Activated CD8-positive, alpha-beta T cell treated with anti-CD3 and anti-CD28 coated beads for 36 hours (primary cell): ENCODE results near the gene CUEDC2. TPM values are rescaled to one million over a fixed set of nuclear protein-coding genes. Genes with fewer than 3 reads are reported as not detected.

ENCODE experiments used
- ATAC-seq: fragments of 200-7000 bp; cut with Tn5 transposase; one replicate; pipeline ENCODE4 v1.10.0; 2021; ENCODE audit warnings: mild to moderate bottlenecking, moderate library complexity
- CTCF ChIA-PET: fragments of 350-600 bp; sonication (Branson Sonifier 250); formaldehyde crosslinking; loops from one replicate; lab custom pipeline; 2021; ENCODE audit warnings: antibody characterized with exemption; lab: Charles Lee
- POLR2A ChIA-PET: fragments of 350-600 bp; sonication (Branson Sonifier 250); formaldehyde crosslinking; loops from one replicate; lab custom pipeline; 2021; ENCODE audit warnings: antibody characterized with exemption; lab: Charles Lee
- DNase-seq: peaks from one replicate; pipeline ENCODE4 v3.0.0-alpha.2; 2020
- H3K27ac Mint-ChIP-seq: one replicate; pipeline ENCODE4 v1.8.0; 2021; ENCODE audit warnings: mild to moderate bottlenecking, mixed read lengths
- H3K27me3 Mint-ChIP-seq: one replicate; pipeline ENCODE4 v1.8.0; 2021; ENCODE audit warnings: mixed read lengths
- H3K36me3 Mint-ChIP-seq: one replicate; pipeline ENCODE4 v1.8.0; 2021; ENCODE audit warnings: low read depth, mixed read lengths
- H3K4me1 Mint-ChIP-seq: one replicate; pipeline ENCODE4 v1.8.0; 2021; ENCODE audit warnings: low read depth, mixed read lengths
- H3K4me3 Mint-ChIP-seq: one replicate; pipeline ENCODE4 v1.8.0; 2021; ENCODE audit warnings: mild to moderate bottlenecking, moderate library complexity, mixed read lengths
- H3K9me3 Mint-ChIP-seq: one replicate; pipeline ENCODE4 v1.8.0; 2021; ENCODE audit warnings: mixed read lengths
- CTCF ChIP-seq: fragments of 200-600 bp; IDR thresholded peaks from one replicate; pipeline ENCODE4 v1.8.0; 2022; ENCODE audit warnings: antibody characterized with exemption, mild to moderate bottlenecking
- intact Hi-C: fragments of 100-400 bp; cut with micrococcal nuclease; formaldehyde crosslinking; loops from one replicate; pipeline ENCODE4 v1.10.0; 2022
- total RNA-seq, 2 experiments: library from RNA; stranded (reverse); gene quantifications; one replicate each; pipeline ENCODE4 v1.2.3, GENCODE V29; 2021

The CUEDC2 gene
- total RNA-seq, 2 experiments from 2014 or later, result 71.8 to 76.4 TPM

GRCh38 chr10:102467971-102468438, 35.6 kb upstream of the CUEDC2 start:
- intact Hi-C loops, result no loop called here
- CTCF ChIA-PET, result interaction anchor here (0.8 to 1.3 kb wide), 3 partner anchors 16 to 236 kb away, joined by 3 read pairs; partner anchors contain the start of gene C10orf95
- Mint-ChIP-seq H3K9me3 (no peaks in the 10 kb centered on the region), H3K27ac (no peak overlapping the region), H3K36me3 (peaks cover 4% of the 10 kb centered on the region), H3K27me3 (no peaks in the 10 kb centered on the region), H3K4me1 (peaks cover 14% of the 10 kb centered on the region), H3K4me3 (no peak overlapping the region)
- POLR2A ChIA-PET, result no interaction called here
- no peak for TF ChIP-seq CTCF
- DNase-seq (no peak), ATAC-seq (no peak)

- CTCF ChIA-PET, result interaction anchor here (1.2 kb wide), 1 partner anchor 11 kb away, joined by 4 read pairs; no protein-coding TSS in a partner anchor
- no peaks in the 10 kb centered on the region for H3K27me3 Mint-ChIP-seq
- H3K4me1 Mint-ChIP-seq, result peaks cover 16% of the 10 kb centered on the region
- no peaks in the 10 kb centered on the region for H3K9me3 Mint-ChIP-seq
- no peak for DNase-seq
- intact Hi-C loops, result no loop called here
- TF ChIP-seq CTCF, result no peak
- ATAC-seq, result no peak
- POLR2A ChIA-PET, result no interaction called here
- peaks cover 4% of the 10 kb centered on the region for H3K36me3 Mint-ChIP-seq
- H3K27ac Mint-ChIP-seq, result no peak overlapping the region
- no peak overlapping the region for H3K4me3 Mint-ChIP-seq
These were observed 34.9 kb upstream of the CUEDC2 start for GRCh38 chr10:102467318-102467717.

- intact Hi-C loops, result no loop called here
- H3K27ac Mint-ChIP-seq, result no peak overlapping the region
- H3K9me3 Mint-ChIP-seq, result no peaks in the 10 kb centered on the region
- DNase-seq (no peak), ATAC-seq (no peak)
- peaks cover 27% of the 10 kb centered on the region for H3K4me1 Mint-ChIP-seq
- H3K27me3 Mint-ChIP-seq, result no peaks in the 10 kb centered on the region
- no peak for TF ChIP-seq CTCF
- H3K4me3 Mint-ChIP-seq, result no peak overlapping the region
- CTCF ChIA-PET, result interaction anchor here (0.6 to 1.0 kb wide), 2 partner anchors 9 to 66 kb away, joined by 3 to 6 read pairs; no protein-coding TSS in a partner anchor
- H3K36me3 Mint-ChIP-seq, result peaks cover 1% of the 10 kb centered on the region
- POLR2A ChIA-PET, result interaction anchor here (0.6 to 0.9 kb wide), 4 partner anchors 9 to 199 kb away, joined by 3 to 4 read pairs (median 3); no protein-coding TSS in a partner anchor
These were observed 33.1 kb upstream of the CUEDC2 start for GRCh38 chr10:102465466-102465865.

- no peak overlapping the region for H3K4me3 Mint-ChIP-seq
- no peak overlapping the region for H3K27ac Mint-ChIP-seq
- peaks cover 27% of the 10 kb centered on the region for H3K4me1 Mint-ChIP-seq
- CTCF ChIA-PET, result interaction anchor here (1.2 to 4.7 kb wide), 3 partner anchors 10 to 181 kb away, joined by 3 to 40 read pairs (median 4); partner anchors contain the start of gene TRIM8
- H3K27me3 Mint-ChIP-seq, result no peaks in the 10 kb centered on the region
- peaks cover 1% of the 10 kb centered on the region for H3K36me3 Mint-ChIP-seq
- no peak for TF ChIP-seq CTCF
- POLR2A ChIA-PET, result no interaction called here
- intact Hi-C loops, result no loop called here
- DNase-seq (no peak), ATAC-seq (no peak)
- H3K9me3 Mint-ChIP-seq, result no peaks in the 10 kb centered on the region
These were observed 31.6 kb upstream of the CUEDC2 start for GRCh38 chr10:102463983-102464382.

GRCh38 chr10:102462512-102463054, 30.2 kb upstream of the CUEDC2 start:
- Mint-ChIP-seq H3K4me1 (peaks cover 27% of the 10 kb centered on the region), H3K27me3 (no peaks in the 10 kb centered on the region), H3K4me3 (peak overlapping the region; percentile 91), H3K9me3 (no peaks in the 10 kb centered on the region), H3K36me3 (peaks cover 1% of the 10 kb centered on the region), H3K27ac (no peak overlapping the region)
- DNase-seq (no peak), ATAC-seq (no peak)
- ChIA-PET CTCF (interaction anchor here (0.9 to 4.7 kb wide), 12 partner anchors 10 to 232 kb away, joined by 3 to 40 read pairs (median 7); partner anchors contain the start of genes ACTR1A and C10orf95), POLR2A (interaction anchor here (0.9 to 3.9 kb wide), 8 partner anchors 9 to 303 kb away, joined by 3 to 71 read pairs (median 6); partner anchors contain the start of genes C10orf95 and FBXL15)
- no peak for TF ChIP-seq CTCF
- intact Hi-C loops, result no loop called here
